ENCODE data around the gene SYTL3.
"Not testable (repeated sequence)": the region's sequence is repeated elsewhere in the genome, so short reads cannot be mapped to it uniquely, and the experiment has no call there.

DNA sequence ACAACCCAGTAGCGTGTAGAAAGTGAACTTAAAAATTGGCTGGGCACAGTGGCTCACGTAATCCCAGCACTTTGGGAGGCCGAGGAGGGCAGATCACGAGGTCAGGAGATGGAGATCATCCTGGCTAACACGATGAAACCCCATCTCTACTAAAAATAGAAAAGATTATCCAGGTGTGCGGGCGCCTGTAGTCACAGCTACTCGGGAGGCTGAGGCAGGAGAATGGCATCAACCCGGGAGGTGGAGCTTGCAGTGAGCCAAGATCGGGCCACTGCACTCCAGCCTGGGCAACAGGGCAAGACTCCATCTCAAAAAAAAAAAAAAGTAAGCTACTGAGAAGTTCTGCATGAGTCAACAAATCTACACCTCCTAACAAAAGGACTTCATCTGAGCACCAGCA is 142.7 kb downstream of the SYTL3 start:
- TF ChIP-seq, protein P1, sequence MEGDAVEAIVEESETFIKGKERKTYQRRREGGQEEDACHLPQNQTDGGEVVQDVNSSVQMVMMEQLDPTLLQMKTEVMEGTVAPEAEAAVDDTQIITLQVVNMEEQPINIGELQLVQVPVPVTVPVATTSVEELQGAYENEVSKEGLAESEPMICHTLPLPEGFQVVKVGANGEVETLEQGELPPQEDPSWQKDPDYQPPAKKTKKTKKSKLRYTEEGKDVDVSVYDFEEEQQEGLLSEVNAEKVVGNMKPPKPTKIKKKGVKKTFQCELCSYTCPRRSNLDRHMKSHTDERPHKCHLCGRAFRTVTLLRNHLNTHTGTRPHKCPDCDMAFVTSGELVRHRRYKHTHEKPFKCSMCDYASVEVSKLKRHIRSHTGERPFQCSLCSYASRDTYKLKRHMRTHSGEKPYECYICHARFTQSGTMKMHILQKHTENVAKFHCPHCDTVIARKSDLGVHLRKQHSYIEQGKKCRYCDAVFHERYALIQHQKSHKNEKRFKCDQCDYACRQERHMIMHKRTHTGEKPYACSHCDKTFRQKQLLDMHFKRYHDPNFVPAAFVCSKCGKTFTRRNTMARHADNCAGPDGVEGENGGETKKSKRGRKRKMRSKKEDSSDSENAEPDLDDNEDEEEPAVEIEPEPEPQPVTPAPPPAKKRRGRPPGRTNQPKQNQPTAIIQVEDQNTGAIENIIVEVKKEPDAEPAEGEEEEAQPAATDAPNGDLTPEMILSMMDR (IDR thresholded peaks at IDR 0.05; ENCODE audit: borderline replicate concordance, extremely low read depth, low read length, poor library complexity, severe bottlenecking), result not testable (repeated sequence)
- not testable (repeated sequence) for TF ChIP-seq EZH2 (IDR thresholded peaks at IDR 0.05; ENCODE audit: borderline replicate concordance, low read depth, low read length, severe bottlenecking)
